ENCODE data around the gene CCT6A.
"Not testable (repeated sequence)": the region's sequence is repeated elsewhere in the genome, so short reads cannot be mapped to it uniquely, and the experiment has no call there.

Gene CCT6A

DNA sequence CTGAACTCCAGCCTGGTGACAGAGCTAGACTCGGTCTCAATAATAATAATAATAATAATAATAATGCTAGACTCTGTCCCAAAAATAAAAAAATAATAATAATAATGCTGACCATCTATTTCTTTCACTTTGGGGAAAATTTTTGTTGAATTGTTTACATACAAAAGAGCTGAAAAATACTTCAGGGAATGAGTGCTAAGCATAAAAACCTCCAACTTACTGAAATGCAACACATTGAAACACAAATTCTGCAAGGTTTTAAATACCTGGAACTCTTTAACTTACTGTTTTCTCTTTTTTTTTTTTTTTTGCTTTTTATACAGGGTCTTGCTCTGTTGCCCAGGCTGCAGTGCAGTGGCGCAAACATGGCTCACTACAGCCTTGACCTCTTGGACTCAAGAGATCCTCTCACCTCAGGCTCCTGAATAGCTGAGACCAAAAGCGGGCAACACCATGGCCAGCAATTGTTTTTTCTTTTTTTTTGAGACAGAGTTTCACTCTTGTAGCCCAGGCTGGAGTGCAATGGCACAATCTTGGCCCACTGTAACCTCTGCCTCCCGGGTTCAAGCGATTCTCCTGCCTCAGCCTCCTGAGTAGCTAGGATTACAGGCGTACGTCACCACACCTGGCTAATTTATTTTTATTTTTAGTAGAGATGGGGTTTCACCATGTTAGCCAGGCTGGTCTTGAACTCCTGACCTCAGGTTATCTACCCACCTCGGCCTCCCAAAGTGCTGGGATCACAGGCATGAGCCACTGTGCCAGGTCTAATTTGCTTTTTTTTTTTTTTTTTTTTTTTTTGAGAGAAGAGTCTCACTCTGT is 46.8 kb downstream of the CCT6A start:
- not testable (repeated sequence) for DNase-seq (ENCODE audit: low spot score)

DNA sequence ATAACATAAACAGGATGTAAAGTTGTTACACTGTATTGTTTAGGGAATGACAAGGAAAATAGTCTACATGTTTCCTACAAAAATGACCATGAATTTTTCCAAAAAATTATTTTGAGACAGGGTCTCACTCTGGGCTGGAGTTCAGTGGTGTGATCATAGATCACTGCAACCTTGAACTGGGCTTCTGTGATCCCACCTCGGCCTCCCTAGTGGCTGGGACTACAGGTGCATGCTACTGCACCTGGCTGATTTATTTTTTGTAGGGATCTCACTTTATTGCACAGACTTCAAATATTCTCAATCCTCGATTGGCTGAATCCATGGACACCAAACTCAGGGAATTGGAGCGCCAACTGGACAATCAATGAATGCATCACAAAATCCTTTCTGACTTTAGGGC is 48.1 kb downstream of the CCT6A start:
- no peak for DNase-seq (ENCODE audit: low spot score)

DNA sequence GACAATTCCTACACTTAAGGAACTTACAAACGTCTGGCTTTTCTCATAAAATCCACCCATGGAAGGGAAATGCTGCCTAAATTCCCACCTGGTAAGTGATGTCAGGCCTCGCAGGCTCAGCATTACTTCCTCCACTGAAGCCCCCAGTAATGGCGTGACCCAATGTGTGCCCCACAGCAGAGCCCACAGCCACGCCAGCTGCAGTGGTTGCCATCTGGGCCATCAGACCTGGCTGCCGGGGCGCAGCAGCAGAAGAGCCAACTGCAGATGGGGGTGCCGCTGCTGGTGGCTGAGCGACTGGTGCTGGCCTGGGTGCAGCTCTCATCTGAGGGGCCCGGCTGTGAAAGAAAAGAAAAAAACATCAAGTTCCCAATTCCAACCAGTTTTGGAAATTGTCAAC is 52.6 kb downstream of the CCT6A start:
- DNase-seq (ENCODE audit: low spot score), result not testable (repeated sequence)

DNA sequence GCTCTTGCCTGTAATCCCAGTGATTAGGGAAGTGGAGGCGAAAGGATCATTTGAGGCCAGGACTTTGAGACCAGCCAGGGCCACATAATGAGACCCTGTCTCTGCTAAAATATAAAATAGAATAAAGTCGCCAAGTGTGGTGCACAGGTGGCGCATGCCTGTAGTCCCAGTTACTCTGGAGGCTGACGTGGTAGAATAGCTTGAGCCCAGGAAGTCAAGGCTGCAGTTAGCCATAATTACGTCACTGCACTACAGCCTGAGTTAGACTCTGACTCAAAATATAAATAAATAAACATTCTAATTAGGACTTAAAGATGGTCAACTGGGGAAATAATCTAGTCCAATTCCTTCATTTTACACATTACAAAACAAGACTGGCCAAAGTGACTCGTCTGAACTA is 53.9 kb downstream of the CCT6A start:
- no peak for DNase-seq (ENCODE audit: low spot score)

- peak; percentile 99 for DNase-seq (ENCODE audit: low spot score)
These were observed 54.8 kb downstream of the CCT6A start, which contains the start of gene CHCHD2 for GRCh38 chr7:56106108-56107073. Gene CHCHD2, minus strand, starts transcription at chr7:56106476. Its CDS starts 63 bp downstream, at chr7:56106413.

- no peak for DNase-seq (ENCODE audit: low spot score)
These were observed 56.3 kb downstream of the CCT6A start for GRCh38 chr7:56107954-56108258.

GRCh38 chr7:56110611-56111010 is 59.0 kb downstream of the CCT6A start:
- DNase-seq (ENCODE audit: low spot score), result no peak

GRCh38 chr7:56112244-56112643 is 60.7 kb downstream of the CCT6A start:
- not testable (repeated sequence) for DNase-seq (ENCODE audit: low spot score)

All from AG20443 (cell line).